ENCODE measurements around the gene SIAH3.

Gene SIAH3

DNA sequence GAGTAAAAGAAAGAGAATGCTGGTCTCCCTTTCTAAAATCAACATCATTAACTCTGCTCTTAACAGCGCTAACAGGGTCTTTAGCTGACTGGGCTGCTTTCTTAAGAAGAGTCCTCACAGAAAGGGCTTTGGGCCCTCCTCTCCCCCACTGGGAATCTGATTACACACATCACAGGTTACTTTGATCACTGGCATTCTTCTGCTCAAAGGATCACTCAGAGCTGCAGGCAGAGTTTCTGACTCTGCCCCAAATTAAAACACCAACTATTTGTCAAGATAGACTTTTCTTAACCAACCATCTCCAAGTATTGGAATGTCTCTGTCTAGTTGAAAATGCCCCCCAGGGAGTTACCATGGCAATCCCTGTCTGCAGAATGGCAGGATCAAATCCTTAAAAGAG, 31.1 kb upstream of the SIAH3 start:
- no peak for ATAC-seq
- TF ChIP-seq, protein P1, sequence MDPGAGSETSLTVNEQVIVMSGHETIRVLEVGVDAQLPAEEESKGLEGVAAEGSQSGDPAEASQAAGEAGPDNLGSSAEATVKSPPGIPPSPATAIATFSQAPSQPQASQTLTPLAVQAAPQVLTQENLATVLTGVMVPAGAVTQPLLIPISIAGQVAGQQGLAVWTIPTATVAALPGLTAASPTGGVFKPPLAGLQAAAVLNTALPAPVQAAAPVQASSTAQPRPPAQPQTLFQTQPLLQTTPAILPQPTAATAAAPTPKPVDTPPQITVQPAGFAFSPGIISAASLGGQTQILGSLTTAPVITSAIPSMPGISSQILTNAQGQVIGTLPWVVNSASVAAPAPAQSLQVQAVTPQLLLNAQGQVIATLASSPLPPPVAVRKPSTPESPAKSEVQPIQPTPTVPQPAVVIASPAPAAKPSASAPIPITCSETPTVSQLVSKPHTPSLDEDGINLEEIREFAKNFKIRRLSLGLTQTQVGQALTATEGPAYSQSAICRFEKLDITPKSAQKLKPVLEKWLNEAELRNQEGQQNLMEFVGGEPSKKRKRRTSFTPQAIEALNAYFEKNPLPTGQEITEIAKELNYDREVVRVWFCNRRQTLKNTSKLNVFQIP (CRISPR knock-in tag; IDR thresholded peaks at IDR 0.05; ENCODE audit: borderline replicate concordance, low read depth): no peak
- TF ChIP-seq ESRRG (CRISPR knock-in tag; IDR thresholded peaks at IDR 0.05): no peak
- TF ChIP-seq ZFP30 (CRISPR knock-in tag; IDR thresholded peaks at IDR 0.05): no peak
- TF ChIP-seq BACH2 (CRISPR knock-in tag; IDR thresholded peaks at IDR 0.05; ENCODE audit: borderline replicate concordance): no peak
- TF ChIP-seq OSR1 (CRISPR knock-in tag; IDR thresholded peaks at IDR 0.05): no peak
- TF ChIP-seq TOX (CRISPR knock-in tag; IDR thresholded peaks at IDR 0.05; ENCODE audit: borderline replicate concordance): no peak
- TF ChIP-seq ZFP3 (CRISPR knock-in tag; IDR thresholded peaks at IDR 0.05): no peak
- no peak for TF ChIP-seq ZNF565 (CRISPR knock-in tag; conservative IDR thresholded peaks at IDR 0.05; ENCODE audit: low read depth)
- no peak for TF ChIP-seq ZNF70 (CRISPR knock-in tag; IDR thresholded peaks at IDR 0.05)
- TF ChIP-seq RARB (CRISPR knock-in tag; IDR thresholded peaks at IDR 0.05): no peak
- TF ChIP-seq TCF4 (CRISPR knock-in tag; IDR thresholded peaks at IDR 0.05; ENCODE audit: borderline replicate concordance): no peak
- no peak for TF ChIP-seq CSDC2 (CRISPR knock-in tag; IDR thresholded peaks at IDR 0.05)
- TF ChIP-seq, protein P2, sequence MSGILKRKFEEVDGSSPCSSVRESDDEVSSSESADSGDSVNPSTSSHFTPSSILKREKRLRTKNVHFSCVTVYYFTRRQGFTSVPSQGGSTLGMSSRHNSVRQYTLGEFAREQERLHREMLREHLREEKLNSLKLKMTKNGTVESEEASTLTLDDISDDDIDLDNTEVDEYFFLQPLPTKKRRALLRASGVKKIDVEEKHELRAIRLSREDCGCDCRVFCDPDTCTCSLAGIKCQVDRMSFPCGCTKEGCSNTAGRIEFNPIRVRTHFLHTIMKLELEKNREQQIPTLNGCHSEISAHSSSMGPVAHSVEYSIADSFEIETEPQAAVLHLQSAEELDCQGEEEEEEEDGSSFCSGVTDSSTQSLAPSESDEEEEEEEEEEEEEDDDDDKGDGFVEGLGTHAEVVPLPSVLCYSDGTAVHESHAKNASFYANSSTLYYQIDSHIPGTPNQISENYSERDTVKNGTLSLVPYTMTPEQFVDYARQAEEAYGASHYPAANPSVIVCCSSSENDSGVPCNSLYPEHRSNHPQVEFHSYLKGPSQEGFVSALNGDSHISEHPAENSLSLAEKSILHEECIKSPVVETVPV (CRISPR knock-in tag; IDR thresholded peaks at IDR 0.05): no peak
- TF ChIP-seq PPARA (CRISPR knock-in tag; IDR thresholded peaks at IDR 0.05; ENCODE audit: borderline replicate concordance): no peak

DNA sequence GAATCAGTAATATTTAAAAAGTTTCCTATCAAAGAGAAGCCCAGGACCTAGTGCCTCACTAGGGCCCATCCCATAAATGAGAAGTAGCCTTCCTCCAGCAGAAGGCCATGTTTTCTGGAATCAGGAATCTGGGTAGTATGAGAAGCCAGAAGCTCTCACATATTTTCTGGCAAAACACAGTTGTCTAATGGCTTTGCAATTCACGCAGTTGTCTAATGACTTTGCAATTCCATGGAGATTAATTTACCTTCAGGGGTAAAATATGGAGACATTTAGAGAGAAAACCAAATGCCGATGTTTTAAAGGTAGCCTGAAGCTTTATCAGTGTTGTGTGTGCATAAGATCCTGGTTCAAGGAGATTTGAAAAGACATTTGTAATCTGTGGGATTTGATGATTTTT, 29.8 kb upstream of the SIAH3 start:
- ATAC-seq: no peak
- TF ChIP-seq ISL1 (CRISPR knock-in tag; IDR thresholded peaks at IDR 0.05): no peak
- TF ChIP-seq ZNF8 (CRISPR knock-in tag; IDR thresholded peaks at IDR 0.05): no peak
- TF ChIP-seq GLIS3 (CRISPR knock-in tag; IDR thresholded peaks at IDR 0.05): no peak
- TF ChIP-seq, protein P3, sequence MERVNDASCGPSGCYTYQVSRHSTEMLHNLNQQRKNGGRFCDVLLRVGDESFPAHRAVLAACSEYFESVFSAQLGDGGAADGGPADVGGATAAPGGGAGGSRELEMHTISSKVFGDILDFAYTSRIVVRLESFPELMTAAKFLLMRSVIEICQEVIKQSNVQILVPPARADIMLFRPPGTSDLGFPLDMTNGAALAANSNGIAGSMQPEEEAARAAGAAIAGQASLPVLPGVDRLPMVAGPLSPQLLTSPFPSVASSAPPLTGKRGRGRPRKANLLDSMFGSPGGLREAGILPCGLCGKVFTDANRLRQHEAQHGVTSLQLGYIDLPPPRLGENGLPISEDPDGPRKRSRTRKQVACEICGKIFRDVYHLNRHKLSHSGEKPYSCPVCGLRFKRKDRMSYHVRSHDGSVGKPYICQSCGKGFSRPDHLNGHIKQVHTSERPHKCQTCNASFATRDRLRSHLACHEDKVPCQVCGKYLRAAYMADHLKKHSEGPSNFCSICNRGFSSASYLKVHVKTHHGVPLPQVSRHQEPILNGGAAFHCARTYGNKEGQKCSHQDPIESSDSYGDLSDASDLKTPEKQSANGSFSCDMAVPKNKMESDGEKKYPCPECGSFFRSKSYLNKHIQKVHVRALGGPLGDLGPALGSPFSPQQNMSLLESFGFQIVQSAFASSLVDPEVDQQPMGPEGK (CRISPR knock-in tag; IDR thresholded peaks at IDR 0.05; ENCODE audit: borderline replicate concordance): no peak
- TF ChIP-seq TCF4 (CRISPR knock-in tag; IDR thresholded peaks at IDR 0.05; ENCODE audit: borderline replicate concordance): no peak
- no peak for TF ChIP-seq ZNF565 (CRISPR knock-in tag; conservative IDR thresholded peaks at IDR 0.05; ENCODE audit: low read depth)
- no peak for TF ChIP-seq SNAI2 (CRISPR knock-in tag; IDR thresholded peaks at IDR 0.05)
- no peak for TF ChIP-seq ZNF70 (CRISPR knock-in tag; IDR thresholded peaks at IDR 0.05)
- no peak for TF ChIP-seq ESRRG (CRISPR knock-in tag; IDR thresholded peaks at IDR 0.05)
- no peak for TF ChIP-seq BACH2 (CRISPR knock-in tag; IDR thresholded peaks at IDR 0.05; ENCODE audit: borderline replicate concordance)
- TF ChIP-seq, protein P1 (CRISPR knock-in tag; IDR thresholded peaks at IDR 0.05; ENCODE audit: borderline replicate concordance, low read depth): no peak
- no peak for TF ChIP-seq PPARA (CRISPR knock-in tag; IDR thresholded peaks at IDR 0.05; ENCODE audit: borderline replicate concordance)
- no peak for TF ChIP-seq RARB (CRISPR knock-in tag; IDR thresholded peaks at IDR 0.05)

DNA sequence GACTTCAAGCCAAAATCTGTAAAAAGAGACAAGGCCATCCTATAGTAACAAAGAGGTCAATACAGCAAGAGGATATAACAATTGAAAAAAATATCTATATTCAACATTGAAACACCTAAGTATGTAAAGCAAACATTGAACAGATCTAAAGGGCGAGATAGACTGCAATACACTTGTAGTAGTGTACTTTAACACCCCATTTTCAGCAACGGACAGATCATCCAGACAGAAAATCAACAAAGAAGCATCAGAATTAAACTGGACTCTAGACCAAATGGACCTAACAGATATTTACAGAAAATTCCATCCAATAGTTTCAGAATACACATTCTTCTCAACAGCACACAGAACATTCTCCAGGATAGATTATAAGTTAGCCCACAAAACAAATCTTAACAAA, 28.7 kb upstream of the SIAH3 start:
- TF ChIP-seq ZNF8 (CRISPR knock-in tag; IDR thresholded peaks at IDR 0.05): no peak
- no peak for TF ChIP-seq CSDC2 (CRISPR knock-in tag; IDR thresholded peaks at IDR 0.05)
- TF ChIP-seq ISL1 (CRISPR knock-in tag; IDR thresholded peaks at IDR 0.05): no peak
- no peak for TF ChIP-seq ESRRG (CRISPR knock-in tag; IDR thresholded peaks at IDR 0.05)
- TF ChIP-seq ZNF70 (CRISPR knock-in tag; IDR thresholded peaks at IDR 0.05): no peak
- no peak for TF ChIP-seq ZFP30 (CRISPR knock-in tag; IDR thresholded peaks at IDR 0.05)
- no peak for TF ChIP-seq RARB (CRISPR knock-in tag; IDR thresholded peaks at IDR 0.05)
- TF ChIP-seq, protein P2 (CRISPR knock-in tag; IDR thresholded peaks at IDR 0.05): no peak
- TF ChIP-seq PPARA (CRISPR knock-in tag; IDR thresholded peaks at IDR 0.05; ENCODE audit: borderline replicate concordance): no peak
- TF ChIP-seq BACH2 (CRISPR knock-in tag; IDR thresholded peaks at IDR 0.05; ENCODE audit: borderline replicate concordance): no peak
- no peak for TF ChIP-seq ZFP3 (CRISPR knock-in tag; IDR thresholded peaks at IDR 0.05)
- no peak for ATAC-seq
